HG03064 (cell line): ENCODE data around the gene ZFR2.
"Not testable (repeated sequence)": the region's sequence is repeated elsewhere in the genome, so short reads cannot be mapped to it uniquely, and the experiment has no call there.

Experiments
- ATAC-seq: cut with Tn5 transposase; IDR thresholded peaks from one replicate; pipeline ENCODE4 v1.9.1; 2021; ENCODE audit warnings: low read depth; ENCODE audit not compliant: unreplicated experiment

ZFR2 gene

GRCh38 chr19:3775831-3776230 lies 93.0 kb downstream of the ZFR2 start:
- ATAC-seq, result no peak

DNA sequence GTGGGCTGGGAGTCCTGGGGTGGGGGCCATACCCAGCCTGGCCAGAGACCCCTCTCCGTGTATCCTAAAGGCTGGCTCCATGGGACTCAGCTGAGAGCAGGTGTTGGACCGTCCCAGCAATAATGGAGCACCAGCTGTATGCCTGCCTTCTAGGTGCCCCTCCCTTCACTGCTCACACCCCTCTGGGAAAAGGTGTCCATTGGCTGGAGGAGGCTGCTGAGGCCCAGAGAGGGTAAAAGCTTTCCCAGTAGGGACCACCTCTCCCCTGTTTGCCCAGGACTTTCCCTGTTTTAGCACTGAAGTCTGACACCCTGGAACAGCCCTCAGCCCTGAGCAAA lies 93.5 kb downstream of the ZFR2 start:
- ATAC-seq, result no peak

GRCh38 chr19:3774621-3775373 lies 94.0 kb downstream of the ZFR2 start:
- no peak for ATAC-seq

DNA sequence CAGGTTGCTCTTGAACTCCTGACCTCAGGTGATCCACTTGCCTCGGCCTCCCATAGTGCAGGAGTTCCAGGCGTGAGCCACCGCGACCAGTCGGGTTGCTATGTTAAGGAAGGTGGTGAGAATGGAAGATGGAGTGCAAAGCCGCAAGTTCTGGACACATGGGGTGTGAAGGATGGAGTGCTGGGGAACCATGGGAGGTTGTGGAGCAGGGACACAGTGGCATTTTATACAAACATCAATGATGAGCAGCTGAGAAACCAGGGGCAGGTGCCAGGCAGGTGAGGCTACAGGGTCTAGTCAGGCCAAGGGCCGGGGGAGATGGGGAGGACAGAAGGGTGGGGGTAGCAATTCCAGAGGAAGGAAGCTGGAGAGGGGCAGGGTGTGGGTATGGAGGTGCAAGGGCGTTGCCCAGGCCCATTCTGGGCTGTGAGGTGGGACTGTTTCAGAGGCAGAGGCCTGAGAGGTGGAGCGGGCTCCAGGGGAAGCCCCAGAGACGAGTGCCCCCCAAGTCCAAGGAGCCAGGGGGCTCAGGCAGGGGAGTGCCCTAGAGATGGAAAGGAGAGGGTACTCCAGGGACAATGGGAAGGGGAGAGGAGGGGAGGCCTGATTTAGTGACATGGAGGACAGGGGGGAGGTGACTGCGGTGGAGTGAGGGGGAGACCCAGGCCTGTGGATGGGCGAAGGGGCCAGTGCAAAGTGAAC lies 94.9 kb downstream of the ZFR2 start:
- no peak for ATAC-seq

DNA sequence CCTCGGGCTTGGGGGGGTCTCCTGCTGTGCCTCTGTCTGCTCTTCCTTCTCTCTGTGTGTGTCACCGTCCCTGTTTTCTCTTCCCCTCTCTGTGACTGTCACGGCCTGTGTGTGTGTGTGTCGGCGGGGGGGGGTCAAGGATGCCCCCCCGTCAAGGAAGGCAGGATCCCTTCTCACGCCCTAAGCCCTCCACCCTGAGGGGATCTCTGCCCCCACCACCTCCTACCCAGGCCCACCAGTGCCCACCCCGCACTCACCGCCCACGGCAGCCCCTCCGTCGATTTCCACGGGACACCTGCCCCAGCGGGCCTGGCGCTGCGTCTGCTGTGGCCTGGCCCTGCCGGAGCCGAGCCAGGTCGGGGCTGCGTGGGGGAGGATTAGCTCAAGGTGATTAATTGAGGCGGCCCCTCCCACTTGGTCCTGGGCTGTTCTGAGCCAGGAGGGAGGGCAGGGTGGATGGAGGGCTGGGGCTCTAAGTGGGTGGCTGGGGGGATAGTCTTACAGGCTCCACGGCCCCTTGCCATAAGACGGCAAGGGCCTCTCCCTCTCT lies 96.9 kb downstream of the ZFR2 start, which contains the start of gene RAX2:
Gene RAX2, minus strand, starts transcription at position 323 of the 550 bp plus-strand sequence. CDS start 486 bp downstream, outside the sequence.
- no peak for ATAC-seq

- no peak for ATAC-seq
Observed at GRCh38 chr19:3771000-3771905, 97.6 kb downstream of the ZFR2 start.

DNA sequence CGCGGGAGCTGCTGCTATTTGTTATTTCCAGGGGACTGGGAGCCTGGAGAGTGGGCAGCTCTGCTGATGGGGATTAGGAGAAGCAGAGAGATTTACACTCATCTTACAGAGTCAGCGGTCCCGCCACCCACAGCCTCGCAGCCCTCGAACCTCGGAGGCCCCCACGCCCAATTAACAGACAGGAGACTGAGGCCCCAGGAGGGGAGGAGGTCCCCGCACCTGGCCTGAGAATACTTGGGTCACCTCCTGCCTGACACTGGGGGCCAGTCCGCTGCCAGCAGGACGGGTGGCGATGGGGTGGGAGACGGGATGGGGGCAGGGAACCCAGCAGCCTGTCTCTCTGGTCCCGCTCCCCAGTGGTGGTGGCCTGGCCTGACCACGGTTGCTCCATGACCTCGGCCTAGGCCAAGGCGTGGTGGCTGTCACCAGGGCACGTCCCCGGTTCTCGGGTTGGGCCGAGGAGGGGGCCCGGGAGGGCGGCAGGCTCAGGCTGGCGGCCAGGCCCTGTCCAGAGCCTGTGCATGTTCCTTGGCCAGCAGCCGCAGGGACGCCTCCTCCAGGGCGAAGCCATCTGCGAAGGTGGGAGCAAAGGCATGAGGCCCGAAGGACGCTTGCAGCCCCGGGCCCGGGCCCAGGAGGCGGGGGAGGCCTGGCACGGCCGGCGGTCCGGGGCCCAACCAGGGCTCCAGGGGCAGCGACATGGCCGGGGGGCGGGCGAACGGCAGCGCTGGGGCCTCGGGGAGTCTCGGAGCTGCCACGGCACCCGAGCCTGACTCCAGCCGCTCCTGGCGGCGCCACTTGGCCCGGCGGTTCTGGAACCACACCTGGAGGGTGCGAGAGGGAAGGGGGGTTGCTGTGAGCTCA lies 98.5 kb downstream of the ZFR2 start:
- no peak for ATAC-seq

DNA sequence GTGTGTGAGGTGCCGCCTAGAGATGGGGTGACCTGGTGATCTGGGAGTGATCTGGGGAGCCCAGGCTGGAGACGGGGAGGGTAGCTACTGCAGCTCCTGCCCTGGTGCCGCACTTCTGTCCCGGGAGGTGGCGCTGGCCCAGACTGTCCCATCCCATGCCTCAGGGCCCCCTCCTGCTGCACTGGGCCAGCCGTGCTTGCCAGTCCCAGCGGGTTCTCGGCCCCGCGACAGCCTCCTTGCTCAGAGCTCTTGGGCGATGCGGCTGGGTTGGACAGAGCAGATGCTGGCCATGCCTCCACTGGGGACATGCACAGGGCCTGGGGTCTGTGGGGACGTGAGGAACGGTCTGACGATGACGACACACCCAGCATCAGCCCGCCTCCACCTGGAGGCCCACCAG lies 99.3 kb downstream of the ZFR2 start:
- ATAC-seq, result no peak

DNA sequence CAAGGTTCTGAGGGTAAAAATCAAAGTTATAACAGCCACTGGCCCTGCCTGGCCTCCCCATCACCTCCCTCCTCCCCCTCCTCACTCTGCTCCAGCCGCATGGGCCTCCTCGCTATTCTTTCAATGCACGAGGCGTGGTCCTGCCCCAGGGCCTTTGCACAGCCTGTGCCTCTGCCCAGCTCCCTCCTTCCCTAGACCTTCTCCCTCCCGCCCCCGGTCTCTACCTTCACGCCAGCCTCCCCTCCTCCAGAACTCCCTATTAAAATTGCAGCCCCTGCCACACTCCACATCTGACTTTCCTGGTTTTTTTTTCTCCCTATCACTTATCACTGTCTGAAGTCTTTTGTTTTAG lies 100.1 kb downstream of the ZFR2 start:
- ATAC-seq, result no peak

GRCh38 chr19:3768015-3768747 lies 100.7 kb downstream of the ZFR2 start:
- ATAC-seq, result no peak

GRCh38 chr19:3767050-3767449 lies 101.8 kb downstream of the ZFR2 start:
- no peak for ATAC-seq

DNA sequence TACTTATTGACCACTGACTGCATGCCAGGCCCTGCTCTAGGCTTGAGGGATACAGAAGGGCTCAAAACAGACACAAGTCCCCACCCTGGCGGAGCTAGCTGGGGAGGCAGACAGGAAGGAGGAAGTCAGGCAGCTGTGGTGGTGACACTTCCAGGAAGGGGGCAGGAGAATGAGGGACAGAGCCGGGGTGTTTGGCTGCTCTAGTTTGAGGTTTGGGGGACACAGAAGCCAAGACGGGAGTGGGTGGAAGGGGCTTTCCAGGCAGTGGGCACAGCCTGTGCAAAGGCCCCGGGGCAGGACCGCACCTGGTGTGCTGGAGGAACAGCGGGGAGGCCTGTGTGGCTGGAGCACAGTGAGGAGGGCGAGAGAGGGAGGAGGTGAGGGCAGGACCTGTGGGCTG lies 102.3 kb downstream of the ZFR2 start:
- no peak for ATAC-seq

- not testable (repeated sequence) for ATAC-seq
Observed at GRCh38 chr19:3765757-3766156, 103.1 kb downstream of the ZFR2 start.

DNA sequence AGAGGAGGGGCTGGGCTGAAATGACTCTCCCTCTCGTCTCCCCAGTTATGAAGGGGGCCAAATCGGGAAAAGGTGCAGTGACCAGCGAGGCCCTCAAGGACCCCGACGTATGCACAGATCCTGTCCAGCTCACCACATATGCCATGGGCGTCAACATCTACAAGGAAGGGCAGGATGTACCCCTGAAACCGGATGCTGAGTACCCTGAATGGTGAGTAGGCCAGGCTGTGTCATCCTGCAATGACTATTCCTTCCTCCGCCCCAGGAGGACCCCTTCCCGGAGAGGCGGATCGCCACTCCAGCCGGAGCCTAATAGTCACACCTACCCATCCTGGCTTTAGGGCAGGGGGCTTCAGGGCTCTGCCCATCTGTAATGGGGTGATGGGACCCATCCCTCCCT lies 103.7 kb downstream of the ZFR2 start:
- no peak for ATAC-seq

- ATAC-seq, result peak; percentile 46
Observed at GRCh38 chr19:3762501-3763459, 106.1 kb downstream of the ZFR2 start, which contains the start of gene MRPL54. TSS of gene MRPL54 (plus strand) at chr19:3762682. CDS start at chr19:3762701, 19 bp downstream.

GRCh38 chr19:3762130-3762473 lies 106.7 kb downstream of the ZFR2 start:
- no peak for ATAC-seq

DNA sequence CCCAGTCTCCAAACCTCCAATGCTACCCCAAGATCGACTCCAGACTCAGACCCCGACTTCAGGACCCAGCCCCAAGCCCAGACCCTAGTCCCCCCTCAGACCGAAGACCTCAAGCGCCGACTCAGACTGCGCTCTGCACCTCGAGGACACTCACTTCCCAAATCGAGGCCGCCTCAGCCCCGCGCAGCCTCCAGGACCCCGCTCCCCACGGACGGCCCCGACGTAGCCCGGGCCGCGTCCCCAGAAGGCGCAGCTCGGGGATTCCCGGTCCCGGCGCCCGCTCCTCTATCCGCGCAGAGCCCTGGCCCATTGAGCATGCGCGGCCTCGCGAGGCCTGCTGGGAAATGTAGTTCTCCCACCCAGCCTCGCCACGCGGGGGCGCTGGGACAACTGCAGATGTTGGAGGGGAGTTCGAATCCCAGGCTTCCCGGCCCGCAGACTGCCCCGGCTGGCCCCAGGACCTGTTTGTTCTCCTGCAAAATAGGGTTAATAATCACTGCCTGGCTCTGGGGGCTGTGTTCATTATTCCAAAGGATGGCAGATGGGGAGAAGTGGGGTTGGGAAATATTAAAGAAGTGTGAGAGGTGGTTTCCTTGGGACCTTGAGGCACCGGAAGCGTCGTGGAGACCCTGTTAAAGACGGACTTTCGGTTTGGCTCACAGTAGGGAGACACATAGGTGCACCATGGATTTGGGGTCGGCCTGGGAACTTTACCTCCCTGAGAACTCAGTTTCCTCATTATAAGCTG lies 107.3 kb downstream of the ZFR2 start, which contains the start of gene APBA3:
Gene APBA3, minus strand, starts transcription at position 311 of the 748 bp plus-strand sequence. CDS start 1,428 bp downstream, outside the sequence.
- ATAC-seq, result no peak
